ENCODE results near the gene PIEZO2.

Gene PIEZO2

GRCh38 chr18:10748641-10749040 is 400.7 kb downstream of the PIEZO2 start:
- 80% methylated on average over 1 of the region's 1 CpG; no CpG with 5 or more reads in 1 of the 2 experiments for WGBS, 2 experiments (ENCODE audit: insufficient coverage in 2 of 2)
- Histone ChIP-seq H3K4me3 (ENCODE audit: extremely low read depth, insufficient read depth, low read length, poor library complexity, severe bottlenecking) (no peak overlapping the region), H3K9me3 (ENCODE audit: control insufficient read depth, low read length) (no peaks in the 10 kb centered on the region), H3K27ac (ENCODE audit: low read depth, low read length, severe bottlenecking) (no peak overlapping the region), H3K4me1 (ENCODE audit: control insufficient read depth, insufficient read depth, low read length, poor library complexity, severe bottlenecking) (peaks cover 3% of the 10 kb centered on the region), H3K36me3 (ENCODE audit: control insufficient read depth, insufficient read depth, low read length) (no peaks in the 10 kb centered on the region)

GRCh38 chr18:10745971-10746370 is 403.4 kb downstream of the PIEZO2 start:
- WGBS, 2 experiments (ENCODE audit: insufficient coverage in 2 of 2), result 93 to 95% methylated on average over 2 to 3 of the region's 3 CpGs
- Histone ChIP-seq H3K36me3 (ENCODE audit: control insufficient read depth, insufficient read depth, low read length) (no peaks in the 10 kb centered on the region), H3K4me3 (ENCODE audit: extremely low read depth, insufficient read depth, low read length, poor library complexity, severe bottlenecking) (no peak overlapping the region), H3K9me3 (ENCODE audit: control insufficient read depth, low read length) (no peaks in the 10 kb centered on the region), H3K4me1 (ENCODE audit: control insufficient read depth, insufficient read depth, low read length, poor library complexity, severe bottlenecking) (peaks cover 2% of the 10 kb centered on the region), H3K27ac (ENCODE audit: low read depth, low read length, severe bottlenecking) (no peak overlapping the region)

- H3K4me1 ChIP-seq (ENCODE audit: control insufficient read depth, insufficient read depth, low read length, poor library complexity, severe bottlenecking), result no peaks in the 10 kb centered on the region
- no peak overlapping the region for H3K4me3 ChIP-seq (ENCODE audit: extremely low read depth, insufficient read depth, low read length, poor library complexity, severe bottlenecking)
- WGBS, 2 experiments (ENCODE audit: insufficient coverage in 2 of 2), result 80 to 82% methylated on average over 7 of the region's 8 CpGs
- H3K27ac ChIP-seq (ENCODE audit: low read depth, low read length, severe bottlenecking), result no peak overlapping the region
- no peaks in the 10 kb centered on the region for H3K9me3 ChIP-seq (ENCODE audit: control insufficient read depth, low read length)
- H3K36me3 ChIP-seq (ENCODE audit: control insufficient read depth, insufficient read depth, low read length), result no peaks in the 10 kb centered on the region
These were observed 404.1 kb downstream of the PIEZO2 start for GRCh38 chr18:10745219-10745618.

- no peak overlapping the region for H3K4me3 ChIP-seq (ENCODE audit: extremely low read depth, insufficient read depth, low read length, poor library complexity, severe bottlenecking)
- no peaks in the 10 kb centered on the region for H3K36me3 ChIP-seq (ENCODE audit: control insufficient read depth, insufficient read depth, low read length)
- no peak overlapping the region for H3K27ac ChIP-seq (ENCODE audit: low read depth, low read length, severe bottlenecking)
- no peaks in the 10 kb centered on the region for H3K9me3 ChIP-seq (ENCODE audit: control insufficient read depth, low read length)
- no peaks in the 10 kb centered on the region for H3K4me1 ChIP-seq (ENCODE audit: control insufficient read depth, insufficient read depth, low read length, poor library complexity, severe bottlenecking)
- 0 to 61% methylated on average over 1 to 3 of the region's 5 CpGs for WGBS, 2 experiments (ENCODE audit: insufficient coverage in 2 of 2)
These were observed 405.6 kb downstream of the PIEZO2 start for GRCh38 chr18:10743766-10744165.

- Histone ChIP-seq H3K4me3 (ENCODE audit: extremely low read depth, insufficient read depth, low read length, poor library complexity, severe bottlenecking) (no peak overlapping the region), H3K9me3 (ENCODE audit: control insufficient read depth, low read length) (no peaks in the 10 kb centered on the region), H3K36me3 (ENCODE audit: control insufficient read depth, insufficient read depth, low read length) (no peaks in the 10 kb centered on the region), H3K4me1 (ENCODE audit: control insufficient read depth, insufficient read depth, low read length, poor library complexity, severe bottlenecking) (no peaks in the 10 kb centered on the region), H3K27ac (ENCODE audit: low read depth, low read length, severe bottlenecking) (no peak overlapping the region)
- no CpG with 5 or more reads among the region's 3 CpGs for WGBS, 2 experiments (ENCODE audit: insufficient coverage in 2 of 2)
These were observed 410.2 kb downstream of the PIEZO2 start for GRCh38 chr18:10739152-10739551.

GRCh38 chr18:10736984-10737383 is 412.4 kb downstream of the PIEZO2 start:
- Histone ChIP-seq H3K36me3 (ENCODE audit: control insufficient read depth, insufficient read depth, low read length) (no peaks in the 10 kb centered on the region), H3K4me3 (ENCODE audit: extremely low read depth, insufficient read depth, low read length, poor library complexity, severe bottlenecking) (no peak overlapping the region), H3K27ac (ENCODE audit: low read depth, low read length, severe bottlenecking) (no peak overlapping the region), H3K9me3 (ENCODE audit: control insufficient read depth, low read length) (no peaks in the 10 kb centered on the region), H3K4me1 (ENCODE audit: control insufficient read depth, insufficient read depth, low read length, poor library complexity, severe bottlenecking) (no peaks in the 10 kb centered on the region)
- 75% methylated on average over 2 of the region's 3 CpGs; no CpG with 5 or more reads in 1 of the 2 experiments for WGBS, 2 experiments (ENCODE audit: insufficient coverage in 2 of 2)

- Histone ChIP-seq H3K27ac (ENCODE audit: low read depth, low read length, severe bottlenecking) (no peak overlapping the region), H3K4me1 (ENCODE audit: control insufficient read depth, insufficient read depth, low read length, poor library complexity, severe bottlenecking) (no peaks in the 10 kb centered on the region), H3K36me3 (ENCODE audit: control insufficient read depth, insufficient read depth, low read length) (no peaks in the 10 kb centered on the region), H3K9me3 (ENCODE audit: control insufficient read depth, low read length) (no peaks in the 10 kb centered on the region), H3K4me3 (ENCODE audit: extremely low read depth, insufficient read depth, low read length, poor library complexity, severe bottlenecking) (no peak overlapping the region)
- WGBS, 2 experiments (ENCODE audit: insufficient coverage in 2 of 2), result 59 to 69% methylated on average over 3 of the region's 4 CpGs
These were observed 416.4 kb downstream of the PIEZO2 start for GRCh38 chr18:10732990-10733389.

- H3K4me3 ChIP-seq (ENCODE audit: extremely low read depth, insufficient read depth, low read length, poor library complexity, severe bottlenecking), result no peak overlapping the region
- WGBS, 2 experiments (ENCODE audit: insufficient coverage in 2 of 2), result 83 to 90% methylated on average over 2 to 3 of the region's 3 CpGs
- H3K27ac ChIP-seq (ENCODE audit: low read depth, low read length, severe bottlenecking), result no peak overlapping the region
- H3K9me3 ChIP-seq (ENCODE audit: control insufficient read depth, low read length), result no peaks in the 10 kb centered on the region
- H3K36me3 ChIP-seq (ENCODE audit: control insufficient read depth, insufficient read depth, low read length), result no peaks in the 10 kb centered on the region
- no peaks in the 10 kb centered on the region for H3K4me1 ChIP-seq (ENCODE audit: control insufficient read depth, insufficient read depth, low read length, poor library complexity, severe bottlenecking)
These were observed 421.9 kb downstream of the PIEZO2 start for GRCh38 chr18:10727477-10727876.

GRCh38 chr18:10726198-10727068 is 422.9 kb downstream of the PIEZO2 start:
- no peak overlapping the region for H3K27ac ChIP-seq (ENCODE audit: low read depth, low read length, severe bottlenecking)
- H3K4me3 ChIP-seq (ENCODE audit: extremely low read depth, insufficient read depth, low read length, poor library complexity, severe bottlenecking), result no peak overlapping the region
- 89 to 90% methylated on average over 47 to 67 of the region's 67 CpGs for WGBS, 2 experiments (ENCODE audit: insufficient coverage in 2 of 2)
- no peaks in the 10 kb centered on the region for H3K9me3 ChIP-seq (ENCODE audit: control insufficient read depth, low read length)
- no peaks in the 10 kb centered on the region for H3K4me1 ChIP-seq (ENCODE audit: control insufficient read depth, insufficient read depth, low read length, poor library complexity, severe bottlenecking)
- no peaks in the 10 kb centered on the region for H3K36me3 ChIP-seq (ENCODE audit: control insufficient read depth, insufficient read depth, low read length)

- Histone ChIP-seq H3K9me3 (ENCODE audit: control insufficient read depth, low read length) (no peaks in the 10 kb centered on the region), H3K36me3 (ENCODE audit: control insufficient read depth, insufficient read depth, low read length) (no peaks in the 10 kb centered on the region), H3K27ac (ENCODE audit: low read depth, low read length, severe bottlenecking) (no peak overlapping the region), H3K4me1 (ENCODE audit: control insufficient read depth, insufficient read depth, low read length, poor library complexity, severe bottlenecking) (no peaks in the 10 kb centered on the region), H3K4me3 (ENCODE audit: extremely low read depth, insufficient read depth, low read length, poor library complexity, severe bottlenecking) (no peak overlapping the region)
- WGBS, 2 experiments (ENCODE audit: insufficient coverage in 2 of 2), result 95 to 98% methylated on average over 15 to 16 of the region's 18 CpGs
These were observed 424.7 kb downstream of the PIEZO2 start for GRCh38 chr18:10724666-10725065.

GRCh38 chr18:10723496-10723895 is 425.9 kb downstream of the PIEZO2 start:
- Histone ChIP-seq H3K4me3 (ENCODE audit: extremely low read depth, insufficient read depth, low read length, poor library complexity, severe bottlenecking) (no peak overlapping the region), H3K4me1 (ENCODE audit: control insufficient read depth, insufficient read depth, low read length, poor library complexity, severe bottlenecking) (no peaks in the 10 kb centered on the region), H3K27ac (ENCODE audit: low read depth, low read length, severe bottlenecking) (no peak overlapping the region), H3K36me3 (ENCODE audit: control insufficient read depth, insufficient read depth, low read length) (no peaks in the 10 kb centered on the region), H3K9me3 (ENCODE audit: control insufficient read depth, low read length) (no peaks in the 10 kb centered on the region)
- 86 to 92% methylated on average over 2 to 4 of the region's 4 CpGs for WGBS, 2 experiments (ENCODE audit: insufficient coverage in 2 of 2)

Data from mesodermal cell (in vitro differentiated cells).